Embryonic facial prominence (tissue), 1 donor: Measurements from ENCODE around the gene RMND5B.
"Not testable (repeated sequence)": the region's sequence is repeated elsewhere in the genome, so short reads cannot be mapped to it uniquely, and the experiment has no call there.

Experiments used
- DNase-seq: peaks from one replicate; pipeline ENCODE4 v3.0.0-alpha.2; 2016; ENCODE audit errors: extremely low spot score

The RMND5B gene

DNA sequence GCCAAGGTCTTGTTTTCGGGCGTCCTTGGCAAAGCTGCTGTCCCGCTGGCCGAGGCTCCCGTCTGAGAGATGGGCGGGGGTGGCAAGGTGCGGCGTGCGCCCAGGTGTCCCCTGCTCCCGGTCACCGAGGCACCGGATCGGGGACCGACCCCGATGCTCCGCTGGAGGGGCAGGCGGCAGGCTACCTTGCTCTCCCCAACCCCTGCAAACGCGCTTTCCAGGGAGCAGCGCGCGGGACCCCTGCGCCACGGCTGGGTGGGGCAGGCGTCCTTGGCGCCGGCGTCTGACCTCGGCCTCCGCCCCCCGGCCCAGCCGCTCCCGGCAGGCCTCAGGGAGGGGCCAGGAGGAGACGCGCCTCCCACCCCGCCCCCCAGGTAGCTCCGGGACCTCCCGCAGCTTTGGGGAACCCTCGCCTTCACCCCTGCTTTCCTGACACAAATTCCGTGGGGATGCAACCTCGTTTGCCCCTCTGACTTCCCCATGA lies 16.9 kb upstream of the RMND5B start:
- no peak for DNase-seq

DNA sequence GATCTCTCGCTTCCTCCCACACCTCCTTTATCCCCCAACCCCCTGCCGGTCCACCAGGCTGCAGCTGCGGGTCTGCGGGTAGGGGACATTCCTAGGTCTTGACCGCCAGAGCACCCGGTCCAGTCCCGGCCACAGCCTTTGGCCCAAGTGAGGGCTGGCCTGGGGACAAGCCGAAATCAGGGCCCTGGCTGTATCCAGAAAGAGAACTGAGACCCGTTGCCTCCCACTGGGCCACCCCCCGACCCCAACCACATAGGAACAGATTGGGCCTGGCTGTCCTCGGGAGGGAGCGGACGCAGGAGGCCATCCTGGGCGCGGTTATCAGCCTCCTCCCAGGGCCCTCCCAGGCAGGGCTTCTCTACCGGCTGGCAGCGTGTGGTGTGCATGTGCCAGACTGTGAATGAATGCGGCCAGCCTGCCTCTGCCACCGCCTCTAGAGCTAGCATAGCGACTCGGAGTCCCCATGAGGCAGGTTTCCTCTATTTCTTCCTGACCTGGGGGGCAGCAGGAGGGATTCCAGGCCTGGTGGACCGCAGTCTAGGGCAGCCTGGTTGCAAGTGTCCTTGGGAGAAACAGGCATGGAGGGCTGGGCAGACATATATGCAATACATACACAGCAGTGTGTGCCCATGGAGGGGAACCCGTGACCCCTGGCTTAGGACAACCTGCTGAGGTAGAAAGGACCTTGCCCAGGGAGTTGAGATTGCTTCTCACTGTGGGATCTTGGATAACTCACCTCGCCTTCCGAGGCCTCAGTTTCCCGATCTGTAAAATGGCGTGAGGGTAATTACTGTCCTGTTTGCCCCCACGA lies 16.3 kb upstream of the RMND5B start:
- no peak for DNase-seq

DNA sequence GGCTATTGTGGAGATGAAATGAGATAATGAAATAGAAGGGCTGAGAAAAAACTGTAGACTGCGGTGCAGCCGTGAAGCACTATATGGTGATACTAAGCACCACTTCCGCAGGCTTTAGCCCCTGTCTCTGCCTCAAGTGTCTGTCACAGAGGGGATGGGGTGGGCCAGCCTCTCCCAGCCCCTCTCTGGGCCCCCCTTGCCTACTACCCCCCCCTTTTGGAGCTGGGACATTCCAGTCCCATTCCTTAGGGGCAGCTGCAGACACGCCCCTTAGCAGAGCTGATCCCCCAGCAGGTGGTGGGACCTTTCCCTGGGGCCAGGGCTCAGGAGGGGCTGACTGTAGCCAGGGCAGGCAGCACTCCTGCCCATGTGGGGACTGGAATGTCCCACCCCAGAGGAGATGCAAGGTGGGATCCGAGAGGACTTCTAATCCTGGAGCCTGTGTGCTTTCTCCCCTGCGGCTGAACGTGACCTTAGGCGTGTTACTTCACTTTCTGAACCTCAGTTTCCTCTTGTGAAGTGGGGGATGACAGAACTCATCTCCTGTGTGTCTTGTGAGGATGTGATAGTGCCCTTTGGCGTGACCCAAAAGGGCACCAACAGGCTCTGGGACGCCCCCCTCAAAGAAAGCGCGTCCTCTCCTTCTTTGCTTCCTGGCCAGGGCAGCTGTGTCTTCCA lies 15.5 kb upstream of the RMND5B start:
- no peak for DNase-seq

DNA sequence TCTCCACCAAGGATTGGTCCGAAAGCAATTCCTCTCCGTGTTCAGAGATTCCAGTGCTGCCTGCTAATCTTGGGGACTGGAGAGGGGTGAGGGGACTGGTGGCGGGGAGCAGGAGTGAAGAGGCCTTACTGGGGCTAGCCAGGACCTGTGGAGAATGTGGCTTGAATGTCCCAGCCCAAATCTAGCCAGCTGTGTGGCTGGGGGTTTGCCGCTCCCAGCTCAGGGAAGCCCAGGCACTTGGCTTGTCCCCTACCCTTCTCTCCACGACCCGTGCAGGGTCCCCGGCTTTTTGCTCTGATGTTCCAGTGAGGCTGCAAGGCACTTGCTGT lies 15.0 kb upstream of the RMND5B start:
- no peak for DNase-seq

DNA sequence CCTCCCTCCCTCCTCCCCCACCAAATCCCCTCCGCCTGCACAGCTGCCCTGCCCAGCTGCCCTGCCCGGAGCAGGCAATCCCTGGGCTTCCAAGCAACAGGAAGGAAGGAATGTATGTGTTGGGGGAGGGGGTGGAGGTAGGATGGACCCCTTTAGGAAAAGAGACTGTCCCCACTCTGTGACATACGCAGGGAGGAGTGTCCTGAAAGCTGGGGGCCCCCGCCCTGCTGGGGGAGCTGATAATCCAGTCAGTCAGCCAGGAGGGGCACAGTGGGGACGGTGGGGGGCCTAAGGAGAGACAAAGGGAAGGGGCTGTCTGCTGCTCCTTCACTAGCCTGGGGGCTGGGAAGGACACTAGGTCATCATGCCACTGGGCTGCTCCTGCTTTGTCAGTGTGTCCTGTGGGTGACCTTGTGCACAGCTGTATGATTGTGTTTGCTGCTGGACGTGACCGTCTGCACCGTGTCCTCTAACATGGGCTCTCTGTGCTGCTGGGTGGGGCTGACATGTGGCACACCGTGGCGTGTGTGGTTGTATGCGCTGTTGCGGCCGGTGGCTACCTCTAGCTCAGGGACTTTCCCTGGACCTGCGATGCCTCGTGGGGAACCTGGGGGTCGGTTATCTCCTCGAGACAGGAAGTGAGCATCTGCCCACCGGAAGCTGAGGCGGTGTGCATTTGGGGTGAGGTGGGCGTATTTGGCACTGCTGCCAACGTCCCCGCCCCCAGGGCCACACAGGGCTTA lies 14.5 kb upstream of the RMND5B start:
- DNase-seq: no peak

DNA sequence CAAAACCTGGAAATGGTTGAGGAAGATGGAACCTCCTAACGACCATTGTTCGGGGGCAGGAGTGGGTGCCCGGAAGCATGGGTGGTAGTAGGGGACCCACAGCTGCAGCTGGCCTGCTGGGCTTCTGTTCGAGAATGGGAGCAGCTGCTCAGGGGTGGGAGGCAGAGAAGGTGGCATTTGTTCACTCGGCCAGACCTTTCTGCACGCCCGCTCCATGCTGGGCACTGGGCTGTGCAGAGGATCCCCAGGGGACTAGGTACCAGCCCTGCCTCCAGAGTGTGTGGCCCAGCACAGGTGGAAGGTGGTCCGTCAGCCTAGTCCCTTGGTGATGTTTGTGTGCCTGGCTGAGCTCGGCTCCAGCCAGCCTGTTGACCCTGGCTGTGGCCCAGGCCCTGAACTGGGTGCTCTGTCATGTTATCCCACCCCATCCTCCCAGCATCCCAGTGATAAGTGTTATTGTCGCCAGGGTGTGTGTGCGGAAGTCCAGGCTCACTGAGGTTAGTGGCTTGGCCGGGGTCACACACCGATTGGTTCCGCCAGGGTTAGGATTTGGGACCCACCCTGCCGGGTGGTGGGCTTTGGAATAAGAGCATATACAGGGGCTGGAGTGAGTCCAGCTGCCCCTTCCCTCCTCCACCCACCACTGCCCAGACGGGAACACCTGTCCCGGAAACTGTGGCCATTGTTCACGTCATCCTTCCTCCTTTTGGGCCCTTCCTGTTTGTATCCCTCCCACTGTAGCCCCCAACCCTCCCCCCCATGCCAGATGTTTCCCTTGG lies 12.7 kb upstream of the RMND5B start:
- DNase-seq: no peak

DNA sequence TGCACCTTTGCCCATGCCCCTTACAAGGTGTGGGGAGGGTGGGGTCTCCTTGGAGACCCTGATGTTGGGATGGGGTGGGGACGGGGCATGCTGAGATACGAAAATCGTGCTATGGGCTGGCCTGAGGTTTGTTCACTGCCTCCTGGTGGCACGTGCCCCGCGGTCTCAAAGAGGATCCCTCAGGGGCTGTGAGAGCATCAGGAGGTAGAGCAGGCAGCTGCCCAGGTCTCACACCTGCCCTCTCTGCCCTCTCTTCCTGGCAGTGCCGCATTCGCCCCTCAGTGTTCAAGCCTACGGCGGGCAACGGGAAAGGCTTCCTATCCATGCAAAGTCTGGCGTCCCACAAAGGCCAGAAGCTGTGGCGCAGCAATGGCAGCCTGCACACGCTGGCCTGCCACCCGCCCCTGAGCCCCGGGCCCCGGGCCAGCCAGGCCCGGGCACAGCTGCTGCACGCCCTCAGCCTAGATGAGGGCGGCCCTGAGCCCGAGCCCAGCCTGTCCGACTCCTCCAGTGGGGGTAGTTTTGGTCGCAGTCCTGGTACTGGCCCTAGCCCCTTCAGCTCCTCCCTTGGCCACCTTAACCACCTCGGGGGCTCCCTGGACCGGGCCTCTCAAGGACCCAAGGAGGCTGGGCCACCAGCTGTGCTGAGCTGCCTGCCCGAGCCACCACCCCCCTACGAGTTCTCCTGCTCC lies 10.8 kb upstream of the RMND5B start:
- DNase-seq: no peak

DNA sequence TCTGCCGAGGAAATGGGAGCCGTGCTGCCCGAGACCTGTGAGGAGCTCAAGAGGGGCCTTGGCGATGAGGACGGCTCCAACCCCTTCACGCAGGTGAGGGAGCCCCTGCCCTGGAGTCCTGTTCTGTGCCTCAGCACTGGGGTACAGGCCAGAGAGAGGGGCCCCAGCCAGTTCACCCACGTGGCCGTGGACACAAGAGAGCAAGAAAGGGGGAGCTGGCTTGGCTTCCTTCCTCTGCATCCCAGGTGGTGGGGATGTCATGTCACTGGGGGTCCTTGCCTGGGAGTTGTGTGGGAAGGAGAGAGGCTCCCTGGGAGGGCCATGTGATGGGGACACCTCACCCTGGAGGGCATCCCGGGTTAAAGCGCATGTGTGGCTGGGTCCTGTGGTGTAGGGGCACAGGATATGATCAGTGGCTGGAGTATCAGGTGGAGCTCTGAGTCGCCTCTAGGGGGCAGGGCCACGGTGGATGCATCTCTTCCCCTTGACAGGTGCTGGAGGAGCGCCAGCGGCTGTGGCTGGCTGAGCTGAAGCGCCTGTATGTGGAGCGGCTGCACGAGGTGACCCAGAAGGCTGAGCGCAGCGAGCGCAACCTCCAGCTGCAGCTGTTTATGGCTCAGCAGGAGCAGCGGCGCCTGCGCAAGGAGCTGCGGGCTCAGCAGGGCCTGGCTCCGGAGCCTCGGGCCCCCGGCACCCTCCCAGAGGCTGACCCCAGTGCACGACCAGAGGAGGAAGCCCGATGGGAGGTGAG lies 10.0 kb upstream of the RMND5B start:
- DNase-seq: no peak

DNA sequence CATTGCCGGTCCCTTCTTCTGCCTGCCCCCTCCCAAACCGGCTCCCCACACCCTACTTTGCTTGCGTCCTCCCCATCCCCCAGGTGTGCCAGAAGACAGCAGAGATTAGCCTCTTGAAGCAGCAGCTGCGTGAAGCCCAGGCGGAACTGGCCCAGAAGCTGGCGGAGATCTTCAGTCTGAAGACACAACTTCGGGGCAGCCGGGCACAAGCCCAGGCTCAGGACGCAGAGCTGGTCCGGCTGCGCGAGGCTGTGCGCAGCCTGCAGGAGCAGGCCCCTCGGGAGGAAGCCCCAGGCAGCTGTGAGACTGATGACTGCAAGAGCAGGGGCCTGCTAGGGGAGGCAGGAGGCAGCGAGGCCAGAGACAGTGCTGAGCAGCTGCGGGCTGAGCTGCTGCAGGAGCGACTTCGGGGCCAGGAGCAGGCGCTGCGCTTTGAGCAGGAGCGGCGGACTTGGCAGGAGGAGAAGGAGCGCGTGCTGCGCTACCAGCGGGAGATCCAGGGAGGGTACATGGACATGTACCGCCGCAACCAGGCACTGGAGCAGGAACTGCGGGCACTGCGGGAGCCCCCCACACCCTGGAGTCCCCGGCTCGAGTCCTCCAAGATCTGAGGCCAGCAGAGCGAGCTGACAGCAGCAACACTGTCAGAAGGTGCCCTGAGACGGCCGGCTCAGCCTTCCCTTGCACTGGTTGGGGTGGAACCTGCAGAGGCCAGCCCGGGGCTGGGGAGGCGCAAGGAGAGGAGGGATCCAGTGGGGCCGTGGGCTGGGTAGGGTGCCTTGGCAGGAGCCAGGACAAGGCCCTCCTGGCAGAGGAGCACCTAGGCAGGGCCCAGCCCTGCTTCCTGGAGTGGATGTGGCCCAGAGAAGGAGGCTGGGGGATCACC lies 9.2 kb upstream of the RMND5B start:
- DNase-seq: no peak

DNA sequence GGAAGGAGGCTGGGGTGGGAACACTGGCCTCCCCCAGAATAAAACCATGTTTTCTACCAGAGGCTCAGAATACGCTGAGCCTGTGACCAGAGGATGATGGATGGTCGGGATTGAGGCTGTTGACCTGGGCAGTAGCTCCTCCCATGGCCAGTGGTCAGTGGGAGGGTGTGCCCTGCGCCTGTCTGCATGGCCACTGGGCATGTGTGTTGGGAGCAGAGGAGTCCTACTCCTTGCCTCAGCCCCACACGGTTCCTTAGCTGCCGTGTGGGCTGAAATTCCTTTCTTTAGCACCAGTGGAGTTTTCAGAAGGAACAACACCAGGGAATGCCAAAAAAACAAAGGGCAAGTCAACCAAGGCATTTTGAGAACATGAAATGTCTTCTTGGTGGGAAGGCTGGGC lies 8.5 kb upstream of the RMND5B start:
- no peak for DNase-seq

DNA sequence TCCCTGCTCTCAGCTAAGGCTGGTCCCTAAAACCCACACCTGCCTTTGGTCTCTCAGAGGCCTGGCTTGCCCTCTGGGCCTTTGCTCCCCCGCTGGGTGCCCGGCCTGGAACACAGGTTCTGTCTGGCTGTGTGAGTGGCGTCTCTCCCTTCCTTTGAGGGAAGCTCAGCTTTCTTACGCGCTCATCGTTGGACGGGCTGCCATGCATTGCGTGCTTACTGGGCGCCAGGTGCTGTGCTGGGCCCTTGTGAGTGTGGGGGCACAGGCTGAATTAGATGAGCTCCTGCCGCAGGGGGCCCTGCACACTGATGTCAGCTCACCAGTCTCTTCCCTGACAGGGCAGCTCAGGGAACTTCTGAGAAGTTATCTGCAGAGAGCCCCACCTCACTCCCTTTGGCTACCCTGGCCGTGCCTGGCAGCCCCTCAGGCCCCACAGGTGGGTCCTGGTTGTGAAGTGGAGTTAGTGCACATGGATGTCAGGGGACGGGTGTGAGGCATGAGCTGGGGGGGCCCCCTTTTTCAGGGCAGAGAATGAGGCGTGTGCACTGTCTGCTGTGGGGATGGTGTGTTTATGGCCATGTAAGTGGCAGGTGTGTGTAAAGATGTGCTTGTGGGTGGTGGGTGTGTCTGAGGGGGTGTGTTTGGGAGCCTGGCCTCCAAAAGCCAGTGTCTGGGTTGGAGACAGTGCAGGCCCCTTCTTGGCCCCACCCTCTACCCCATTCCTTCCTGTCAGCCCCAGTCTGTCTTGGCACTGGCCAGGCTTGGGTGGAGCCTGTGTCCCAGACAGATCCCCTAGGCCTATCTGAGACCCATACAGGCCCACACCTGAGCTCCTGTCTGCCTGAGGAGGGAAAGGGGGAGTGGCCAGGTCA lies 7.5 kb upstream of the RMND5B start:
- no peak for DNase-seq

DNA sequence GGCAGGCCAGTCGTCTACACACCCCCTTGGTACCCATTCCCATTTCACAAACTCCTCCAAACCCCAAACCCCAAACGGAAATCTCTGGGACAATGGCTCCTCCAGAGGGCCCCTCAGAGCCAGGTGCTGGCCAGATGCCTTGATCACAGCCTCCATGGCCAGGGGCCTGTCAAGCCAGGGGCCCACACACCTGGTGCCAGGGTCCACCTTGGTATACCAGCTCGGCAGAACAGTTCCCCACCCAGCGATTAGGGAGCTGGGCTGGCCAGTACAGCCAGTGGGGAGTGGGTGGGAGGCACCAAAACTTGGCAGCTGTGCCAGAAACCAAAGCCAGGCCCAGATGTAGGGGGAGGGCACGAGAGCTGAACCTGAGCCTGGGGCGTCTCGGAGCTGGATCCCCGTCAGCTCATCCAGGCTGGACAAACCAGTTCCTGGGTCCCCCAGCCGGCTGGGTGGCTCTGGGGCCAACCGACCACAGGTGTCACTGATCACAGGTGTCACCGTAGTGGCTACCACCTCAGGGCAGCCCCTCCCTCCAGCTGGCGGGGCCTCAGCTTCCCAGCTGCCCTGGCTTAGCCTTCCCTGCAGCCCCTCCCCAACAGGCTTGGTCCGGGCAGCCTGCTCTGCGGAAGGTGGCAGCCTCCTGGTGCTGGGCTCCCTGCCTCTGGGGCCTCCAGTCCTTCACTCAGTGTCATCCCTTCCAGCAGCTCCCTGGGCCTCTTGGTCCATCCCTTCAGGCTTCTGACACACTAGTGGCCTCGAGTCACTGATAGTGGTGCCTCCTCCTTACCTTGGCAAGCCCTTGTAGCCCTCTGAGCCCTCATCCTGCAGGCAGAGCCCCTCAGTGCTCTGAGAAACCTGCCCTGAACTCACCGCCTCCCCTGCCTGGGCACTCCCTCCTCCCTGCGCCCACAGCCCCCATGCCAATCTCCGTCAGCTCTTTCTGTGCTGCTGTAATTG lies 6.6 kb upstream of the RMND5B start:
- no peak for DNase-seq

DNA sequence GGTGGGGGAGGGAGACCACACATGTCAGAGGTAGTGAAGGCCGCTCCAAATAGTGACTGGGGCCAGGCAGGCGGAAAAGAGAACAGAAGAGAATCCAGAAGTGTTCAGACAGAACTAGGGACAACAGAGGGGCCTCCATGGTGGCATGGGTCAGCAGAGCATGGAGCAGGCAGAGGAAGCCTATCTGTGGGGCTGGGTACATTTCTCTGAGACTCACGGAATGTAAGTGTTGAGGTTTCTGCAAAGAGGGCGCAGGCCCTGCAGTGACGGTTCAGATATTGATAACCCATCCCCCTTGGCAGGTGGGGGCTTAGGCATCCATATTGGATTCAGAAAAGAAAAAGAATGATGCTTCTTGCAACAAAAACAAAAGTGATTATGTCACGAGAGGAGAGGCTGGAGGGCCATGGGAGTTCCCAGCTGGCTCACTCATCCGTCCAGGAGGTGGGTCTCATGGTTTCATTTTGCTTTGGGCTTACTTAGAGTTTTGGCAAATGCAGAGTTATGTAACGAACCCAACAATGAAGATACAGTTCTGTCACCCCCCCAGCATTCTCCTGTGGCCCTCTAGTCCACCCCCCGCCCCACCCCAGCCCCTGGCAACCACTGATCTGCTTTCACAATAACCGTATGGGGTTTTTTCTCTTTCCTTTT lies 5.4 kb upstream of the RMND5B start:
- no peak for DNase-seq

DNA sequence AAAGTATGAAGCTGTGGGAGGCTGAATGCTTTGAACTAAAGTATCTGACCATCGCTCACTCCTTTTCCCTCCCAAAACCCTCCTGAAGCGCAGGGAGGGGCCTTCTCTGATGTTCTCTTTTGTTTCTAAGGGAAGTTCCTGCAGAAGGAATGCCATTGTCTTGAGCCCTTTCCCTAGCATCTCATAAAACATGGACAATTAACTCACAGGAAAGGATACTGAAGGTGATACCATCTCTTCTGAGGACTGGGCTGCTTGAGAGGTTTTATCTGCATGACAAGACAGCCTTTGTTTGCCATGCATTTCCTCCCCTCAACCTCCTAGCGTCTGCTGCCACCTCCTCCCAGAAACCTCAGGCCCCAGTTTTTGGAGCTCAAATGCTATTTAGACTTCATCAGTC lies 4.3 kb upstream of the RMND5B start:
- DNase-seq: no peak

DNA sequence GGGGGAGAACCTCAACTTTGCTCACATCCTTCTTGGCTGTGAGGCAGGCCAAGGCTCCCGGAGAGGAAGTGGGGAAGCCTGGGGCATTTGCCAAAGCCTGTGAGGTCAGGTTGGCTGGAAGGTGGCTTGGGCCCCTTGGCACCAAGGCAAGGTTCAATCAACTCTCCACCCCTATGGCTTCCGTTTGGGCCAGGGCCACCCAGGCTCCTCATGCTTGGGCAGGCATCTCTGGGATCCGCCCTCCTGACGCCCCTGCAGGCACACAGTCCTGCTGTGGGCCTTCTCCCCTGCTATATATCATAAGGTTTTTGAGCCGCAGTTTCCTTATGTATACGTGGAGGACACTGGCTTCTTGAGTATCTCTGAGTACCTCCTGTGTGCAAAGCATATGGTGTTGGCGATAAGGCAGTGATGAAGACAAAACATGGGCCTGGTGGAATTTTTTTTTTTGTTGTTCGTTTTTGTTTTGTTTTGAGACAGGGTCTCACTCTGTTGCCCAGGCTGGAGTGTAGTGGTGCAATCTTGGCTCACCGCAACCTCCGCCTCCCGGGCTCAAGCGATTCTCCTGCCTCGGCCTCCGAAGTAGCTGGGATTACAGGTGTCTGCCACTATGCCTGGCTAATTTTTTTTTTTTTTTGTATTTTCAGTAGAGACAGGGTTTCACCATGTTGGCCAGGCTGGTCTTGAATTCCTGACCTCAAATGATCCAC lies 3.4 kb upstream of the RMND5B start:
- not testable (repeated sequence) for DNase-seq

DNA sequence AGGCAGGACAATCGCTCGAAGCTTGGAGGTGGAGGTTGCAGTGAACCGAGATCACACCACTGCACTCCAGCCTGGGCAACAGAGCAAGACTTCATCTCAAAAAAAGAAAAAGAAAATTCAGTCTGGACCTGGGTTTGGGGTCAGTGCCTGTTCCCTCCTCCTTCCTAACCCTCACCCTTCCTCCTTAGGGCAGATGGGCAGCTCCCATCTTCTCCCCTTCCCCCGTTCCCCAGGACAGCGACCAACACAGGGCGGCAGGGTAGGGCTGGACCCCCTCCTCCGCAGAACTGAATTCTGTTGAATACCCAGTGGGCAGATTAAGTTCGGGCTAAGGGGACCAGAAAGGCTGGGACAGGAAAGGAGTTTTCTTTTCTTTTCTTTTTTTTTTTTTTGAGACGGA lies 1.5 kb upstream of the RMND5B start:
- no peak for DNase-seq
